Tibial artery (tissue), 4 donors: ENCODE measurements around the gene ATRNL1.

ENCODE experiments used
- DNase-seq, 2 donors: peaks; one replicate each; pipeline ENCODE4 v3.0.0-alpha.2; 2019
- H3K27ac ChIP-seq, 2 donors: fragments of 200-600 bp; sonication (generic) in 1 of 2; 1 replicate in 1 of 2; 2 replicates in 1 of 2; pipeline ENCODE4 v1.5.1; 2018 to 2019; ENCODE audit warnings: mild to moderate bottlenecking in 1 of 2
- H3K27me3 ChIP-seq, 2 donors: fragments of 200-600 bp; sonication (generic) in 1 of 2; one replicate each; pipeline versions ENCODE4 v1.5.1 to v1.6.0; 2016 to 2019
- H3K36me3 ChIP-seq, 3 donors: fragments of 200-600 bp; sonication (generic) in 2 of 3; one replicate each; pipeline ENCODE4 v1.5.1; 2016 to 2019; ENCODE audit warnings: mild to moderate bottlenecking in 2 of 3
- H3K4me1 ChIP-seq, 4 donors: fragments of 200-600 bp; sonication (generic) in 2 of 4; 1 replicate in 3 of 4; 2 replicates in 1 of 4; pipeline ENCODE4 v1.5.1; 2016 to 2019
- H3K4me3 ChIP-seq, 2 donors: fragments of 200-600 bp; sonication (generic) in 1 of 2; 1 replicate in 1 of 2; 2 replicates in 1 of 2; pipeline ENCODE4 v1.5.1; 2018 to 2019; ENCODE audit warnings: mild to moderate bottlenecking in 2 of 2
- H3K9me3 ChIP-seq, 3 donors: fragments of 200-600 bp; sonication (generic) in 1 of 3; one replicate each; pipeline ENCODE4 v1.5.1; 2016 to 2019
- intact Hi-C: fragments of 100-400 bp; cut with DNase I; formaldehyde crosslinking; loops from one replicate; pipeline ENCODE4 v1.15.0; 2023; ENCODE audit warnings: low total_unique reads
- TF ChIP-seq, protein P1 (sequence below), 2 experiments: fragments of 200-600 bp in 1 of 2; fragments of 450-650 bp in 1 of 2; IDR thresholded peaks; one replicate each; pipeline ENCODE4 v1.5.1; 2017 to 2019; ENCODE audit warnings: antibody characterized with exemption in 2 of 2, mild to moderate bottlenecking in 1 of 2, moderate library complexity in 1 of 2

Gene ATRNL1

DNA sequence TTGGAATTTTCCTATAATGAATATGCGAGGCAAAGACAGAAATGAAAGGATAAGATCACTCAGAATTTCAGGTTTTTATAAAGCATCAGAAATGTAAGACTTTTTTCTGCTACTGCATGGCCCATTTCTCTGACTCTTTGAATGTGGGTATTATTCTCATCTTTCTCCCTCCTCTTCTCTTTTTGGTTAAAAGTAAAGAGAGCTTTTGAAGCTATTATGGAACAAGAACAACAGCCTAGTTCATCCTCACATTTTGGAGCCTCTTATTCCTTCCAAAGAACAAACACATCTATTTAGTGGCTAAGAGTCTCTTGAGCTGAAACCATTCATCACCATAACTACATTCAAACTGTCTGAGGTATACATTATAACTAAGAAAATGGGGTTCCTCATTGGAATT lies 19.4 kb upstream of the ATRNL1 start:
- Histone ChIP-seq H3K4me3 (no peak overlapping the region), H3K9me3 (peaks cover 0 to 1% (median 0%) of the 10 kb centered on the region in 3 donors), H3K36me3 (no peaks in the 10 kb centered on the region), H3K27ac (no peak overlapping the region), H3K4me1 (no peaks in the 10 kb centered on the region), H3K27me3 (no peaks in the 10 kb centered on the region)
- TF ChIP-seq, protein P1, sequence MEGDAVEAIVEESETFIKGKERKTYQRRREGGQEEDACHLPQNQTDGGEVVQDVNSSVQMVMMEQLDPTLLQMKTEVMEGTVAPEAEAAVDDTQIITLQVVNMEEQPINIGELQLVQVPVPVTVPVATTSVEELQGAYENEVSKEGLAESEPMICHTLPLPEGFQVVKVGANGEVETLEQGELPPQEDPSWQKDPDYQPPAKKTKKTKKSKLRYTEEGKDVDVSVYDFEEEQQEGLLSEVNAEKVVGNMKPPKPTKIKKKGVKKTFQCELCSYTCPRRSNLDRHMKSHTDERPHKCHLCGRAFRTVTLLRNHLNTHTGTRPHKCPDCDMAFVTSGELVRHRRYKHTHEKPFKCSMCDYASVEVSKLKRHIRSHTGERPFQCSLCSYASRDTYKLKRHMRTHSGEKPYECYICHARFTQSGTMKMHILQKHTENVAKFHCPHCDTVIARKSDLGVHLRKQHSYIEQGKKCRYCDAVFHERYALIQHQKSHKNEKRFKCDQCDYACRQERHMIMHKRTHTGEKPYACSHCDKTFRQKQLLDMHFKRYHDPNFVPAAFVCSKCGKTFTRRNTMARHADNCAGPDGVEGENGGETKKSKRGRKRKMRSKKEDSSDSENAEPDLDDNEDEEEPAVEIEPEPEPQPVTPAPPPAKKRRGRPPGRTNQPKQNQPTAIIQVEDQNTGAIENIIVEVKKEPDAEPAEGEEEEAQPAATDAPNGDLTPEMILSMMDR (IDR thresholded peaks at IDR 0.05), result no peak
- DNase-seq, result no peak
- intact Hi-C loops, result no loop called here

DNA sequence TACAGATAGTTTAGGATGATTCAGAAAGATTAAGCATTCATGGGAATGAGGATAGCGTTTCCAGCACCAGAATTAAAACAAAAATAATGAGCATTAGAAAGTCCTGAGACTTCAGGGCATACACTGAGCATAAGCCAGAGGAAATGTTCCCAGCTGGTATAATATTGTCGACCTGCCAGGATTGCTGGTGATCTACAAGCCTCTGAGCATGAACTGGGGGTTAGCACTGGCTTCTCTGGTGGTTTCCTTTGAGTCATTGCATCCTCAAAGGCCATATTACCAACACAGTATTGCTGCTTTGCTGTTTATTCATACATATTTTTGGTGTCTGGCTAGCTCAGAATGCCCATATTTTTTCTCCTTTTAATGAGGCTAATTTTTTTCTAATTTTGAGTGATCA lies 10.7 kb upstream of the ATRNL1 start:
- TF ChIP-seq, protein P1 (IDR thresholded peaks at IDR 0.05), result no peak
- Histone ChIP-seq H3K36me3 (no peaks in the 10 kb centered on the region), H3K4me3 (no peak overlapping the region), H3K4me1 (peaks cover 0 to 26% (median 2%) of the 10 kb centered on the region in 4 donors), H3K9me3 (peaks cover 0 to 8% (median 6%) of the 10 kb centered on the region in 3 donors), H3K27me3 (no peaks in the 10 kb centered on the region), H3K27ac (peak overlapping the region in 1 of 2 donors; percentile 6)
- no peak for DNase-seq
- intact Hi-C loops, result no loop called here

DNA sequence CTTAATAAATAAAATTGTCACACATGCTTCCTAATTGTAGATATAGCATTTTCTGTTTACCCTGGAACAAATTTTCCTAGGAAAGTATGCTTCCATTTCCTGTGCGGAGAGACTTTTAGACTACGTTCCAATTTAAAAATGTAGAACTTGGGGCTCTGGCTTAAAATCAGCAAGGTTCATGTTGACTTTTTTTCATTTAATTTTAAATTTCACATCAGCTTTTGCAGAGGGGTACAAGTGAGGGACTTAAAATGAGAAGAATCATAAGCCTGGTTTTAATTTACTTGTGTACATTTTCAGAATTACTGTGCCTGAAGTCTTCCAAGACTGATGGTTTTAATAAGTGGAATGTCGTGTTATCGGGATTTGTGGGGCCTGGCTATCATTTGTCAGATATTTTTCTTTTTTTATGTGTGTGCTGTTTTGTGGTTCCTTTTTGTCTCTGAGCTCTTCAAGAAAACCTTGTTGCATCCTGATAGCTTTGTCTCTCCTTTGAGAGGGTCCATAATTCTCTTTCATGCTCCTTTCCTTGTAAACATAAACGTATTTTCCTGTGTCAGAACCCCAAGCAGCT lies 8.8 kb upstream of the ATRNL1 start:
- Histone ChIP-seq H3K27ac (peak overlapping the region; percentile 6 to 35), H3K4me1 (peaks cover 0 to 26% (median 2%) of the 10 kb centered on the region in 4 donors), H3K9me3 (peaks cover 0 to 6% (median 4%) of the 10 kb centered on the region in 3 donors), H3K36me3 (no peaks in the 10 kb centered on the region), H3K27me3 (no peaks in the 10 kb centered on the region), H3K4me3 (no peak overlapping the region)
- intact Hi-C loops, result no loop called here
- DNase-seq, result no peak
- TF ChIP-seq, protein P1 (IDR thresholded peaks at IDR 0.05), result no peak

DNA sequence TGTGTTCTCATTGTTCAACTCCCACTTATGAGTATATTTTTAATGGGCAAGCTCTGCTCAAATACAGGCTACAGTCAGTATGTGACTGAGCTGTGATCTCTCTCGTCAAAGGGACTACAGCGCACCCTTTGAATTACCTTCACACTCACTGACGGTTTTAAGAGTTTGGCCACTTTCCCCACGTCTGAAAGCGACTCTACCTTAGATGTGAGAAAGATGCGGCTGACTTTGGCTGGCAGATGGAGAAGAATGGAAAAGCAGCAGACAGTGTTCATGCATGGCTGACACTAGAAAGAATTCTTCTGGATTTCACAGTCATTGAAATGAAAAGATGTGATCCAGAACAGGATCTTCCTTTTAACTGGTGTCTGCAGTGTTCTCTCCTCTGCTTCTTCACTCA lies 2.0 kb upstream of the ATRNL1 start:
- Histone ChIP-seq H3K9me3 (peaks cover 0 to 6% (median 4%) of the 10 kb centered on the region in 3 donors), H3K4me1 (peaks cover 7 to 27% (median 10%) of the 10 kb centered on the region in 4 donors), H3K36me3 (no peaks in the 10 kb centered on the region), H3K4me3 (no peak overlapping the region), H3K27ac (peak overlapping the region in 1 of 2 donors; percentile 7), H3K27me3 (peaks cover 0 to 9% of the 10 kb centered on the region in 2 donors)
- TF ChIP-seq, protein P1 (IDR thresholded peaks at IDR 0.05), result no peak
- intact Hi-C loops, result no loop called here
- no peak for DNase-seq

DNA sequence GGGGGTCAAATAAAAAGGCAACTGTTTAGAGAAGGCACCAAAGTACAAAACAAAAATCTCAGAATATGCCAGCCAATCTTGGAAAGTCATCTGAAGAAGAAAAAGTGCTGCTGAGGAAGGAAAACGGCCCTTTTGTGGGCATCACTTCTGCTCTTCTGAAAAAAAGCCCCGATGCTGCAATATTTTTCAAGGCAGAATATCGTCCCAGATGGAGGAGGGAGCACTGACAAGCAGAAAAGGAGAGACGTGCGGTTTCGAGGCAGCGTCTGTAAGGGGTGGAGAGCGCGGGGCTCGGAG lies 959 bp upstream of the ATRNL1 start:
- Histone ChIP-seq H3K4me1 (peaks cover 7 to 27% (median 10%) of the 10 kb centered on the region in 4 donors), H3K4me3 (peak overlapping the region; percentile 62 to 77), H3K9me3 (peaks cover 0 to 2% (median 1%) of the 10 kb centered on the region in 3 donors), H3K27me3 (peaks cover 0 to 9% of the 10 kb centered on the region in 2 donors), H3K36me3 (no peaks in the 10 kb centered on the region), H3K27ac (peak overlapping the region; percentile 55 to 69)
- no peak for DNase-seq
- TF ChIP-seq, protein P1 (IDR thresholded peaks at IDR 0.05), result no peak
- intact Hi-C loops, result no loop called here
